ENCODE data around the gene CENPU.

Gene CENPU

DNA sequence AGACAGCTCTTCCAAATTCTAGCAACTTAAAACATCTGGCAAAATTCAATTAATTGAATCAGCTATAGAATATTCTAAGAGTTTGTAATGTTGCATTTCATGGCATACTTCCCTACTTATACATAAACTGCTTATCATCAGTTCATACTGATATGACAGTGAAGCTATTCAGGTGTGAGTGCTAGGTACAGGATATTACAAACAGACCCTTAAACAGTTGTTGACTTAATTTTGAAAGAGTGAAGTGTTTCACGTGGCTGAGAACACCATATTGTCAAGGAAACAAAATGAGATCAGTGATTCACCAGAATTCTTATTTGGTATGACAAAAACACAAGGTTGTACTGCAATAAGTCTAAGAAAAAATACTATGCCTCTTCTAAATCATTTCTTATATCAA is 27.4 kb downstream of the CENPU start:
- TF ChIP-seq YY1 (IDR thresholded peaks at IDR 0.05; ENCODE audit: low read depth) (no peak), EGR1 (IDR thresholded peaks at IDR 0.05) (no peak), TCF12 (IDR thresholded peaks at IDR 0.05; ENCODE audit: low read depth) (no peak), FOXM1 (IDR thresholded peaks at IDR 0.05; ENCODE audit: borderline replicate concordance, low read depth) (no peak), ZBTB7A (IDR thresholded peaks at IDR 0.05; ENCODE audit: low read depth) (no peak), CEBPB (IDR thresholded peaks at IDR 0.05) (no peak), CREB1 (IDR thresholded peaks at IDR 0.05; ENCODE audit: low read depth) (no peak), RAD21 (IDR thresholded peaks at IDR 0.05; ENCODE audit: low read depth) (no peak), EP300 (IDR thresholded peaks at IDR 0.05; ENCODE audit: borderline replicate concordance) (no peak), USF1 (IDR thresholded peaks at IDR 0.05) (no peak), NFIC (IDR thresholded peaks at IDR 0.05) (no peak), TAF1 (IDR thresholded peaks at IDR 0.05; ENCODE audit: low read depth) (no peak), TEAD4 (IDR thresholded peaks at IDR 0.05) (no peak)
- TF ChIP-seq, protein P1, sequence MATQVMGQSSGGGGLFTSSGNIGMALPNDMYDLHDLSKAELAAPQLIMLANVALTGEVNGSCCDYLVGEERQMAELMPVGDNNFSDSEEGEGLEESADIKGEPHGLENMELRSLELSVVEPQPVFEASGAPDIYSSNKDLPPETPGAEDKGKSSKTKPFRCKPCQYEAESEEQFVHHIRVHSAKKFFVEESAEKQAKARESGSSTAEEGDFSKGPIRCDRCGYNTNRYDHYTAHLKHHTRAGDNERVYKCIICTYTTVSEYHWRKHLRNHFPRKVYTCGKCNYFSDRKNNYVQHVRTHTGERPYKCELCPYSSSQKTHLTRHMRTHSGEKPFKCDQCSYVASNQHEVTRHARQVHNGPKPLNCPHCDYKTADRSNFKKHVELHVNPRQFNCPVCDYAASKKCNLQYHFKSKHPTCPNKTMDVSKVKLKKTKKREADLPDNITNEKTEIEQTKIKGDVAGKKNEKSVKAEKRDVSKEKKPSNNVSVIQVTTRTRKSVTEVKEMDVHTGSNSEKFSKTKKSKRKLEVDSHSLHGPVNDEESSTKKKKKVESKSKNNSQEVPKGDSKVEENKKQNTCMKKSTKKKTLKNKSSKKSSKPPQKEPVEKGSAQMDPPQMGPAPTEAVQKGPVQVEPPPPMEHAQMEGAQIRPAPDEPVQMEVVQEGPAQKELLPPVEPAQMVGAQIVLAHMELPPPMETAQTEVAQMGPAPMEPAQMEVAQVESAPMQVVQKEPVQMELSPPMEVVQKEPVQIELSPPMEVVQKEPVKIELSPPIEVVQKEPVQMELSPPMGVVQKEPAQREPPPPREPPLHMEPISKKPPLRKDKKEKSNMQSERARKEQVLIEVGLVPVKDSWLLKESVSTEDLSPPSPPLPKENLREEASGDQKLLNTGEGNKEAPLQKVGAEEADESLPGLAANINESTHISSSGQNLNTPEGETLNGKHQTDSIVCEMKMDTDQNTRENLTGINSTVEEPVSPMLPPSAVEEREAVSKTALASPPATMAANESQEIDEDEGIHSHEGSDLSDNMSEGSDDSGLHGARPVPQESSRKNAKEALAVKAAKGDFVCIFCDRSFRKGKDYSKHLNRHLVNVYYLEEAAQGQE (IDR thresholded peaks at IDR 0.05; ENCODE audit: low read depth) = no peak
- TF ChIP-seq, protein P2, sequence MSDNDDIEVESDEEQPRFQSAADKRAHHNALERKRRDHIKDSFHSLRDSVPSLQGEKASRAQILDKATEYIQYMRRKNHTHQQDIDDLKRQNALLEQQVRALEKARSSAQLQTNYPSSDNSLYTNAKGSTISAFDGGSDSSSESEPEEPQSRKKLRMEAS (IDR thresholded peaks at IDR 0.05) = no peak

DNA sequence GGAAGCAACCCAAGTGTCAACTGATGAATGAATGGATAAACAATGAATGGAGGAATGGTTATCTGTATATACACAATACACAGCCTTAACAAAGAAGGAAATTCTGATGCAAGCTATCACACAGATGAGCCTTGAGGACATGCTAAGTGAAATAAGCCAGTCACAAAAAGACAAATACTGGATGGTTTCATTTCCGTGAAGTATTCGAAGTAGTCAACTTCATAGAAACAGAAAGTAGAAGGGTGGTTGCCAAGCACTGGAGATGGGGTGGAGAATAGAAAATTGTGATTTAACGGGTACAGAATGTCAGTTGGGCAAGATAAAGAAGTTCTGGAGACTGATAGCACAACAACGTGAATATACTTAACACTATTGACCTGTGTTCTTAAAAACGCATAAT is 28.2 kb downstream of the CENPU start:
- TF ChIP-seq NFIC (IDR thresholded peaks at IDR 0.05) (no peak), USF1 (IDR thresholded peaks at IDR 0.05) (no peak), TEAD4 (IDR thresholded peaks at IDR 0.05) (no peak), RAD21 (IDR thresholded peaks at IDR 0.05; ENCODE audit: low read depth) (no peak)

- TF ChIP-seq RAD21 (IDR thresholded peaks at IDR 0.05; ENCODE audit: low read depth) = no peak
- no peak for TF ChIP-seq TEAD4 (IDR thresholded peaks at IDR 0.05)
- no peak for TF ChIP-seq EP300 (IDR thresholded peaks at IDR 0.05; ENCODE audit: borderline replicate concordance)
- no peak for TF ChIP-seq CREB1 (IDR thresholded peaks at IDR 0.05; ENCODE audit: low read depth)
- TF ChIP-seq USF1 (IDR thresholded peaks at IDR 0.05) = no peak
- no peak for TF ChIP-seq EGR1 (IDR thresholded peaks at IDR 0.05)
- no peak for TF ChIP-seq FOXM1 (IDR thresholded peaks at IDR 0.05; ENCODE audit: borderline replicate concordance, low read depth)
- no peak for TF ChIP-seq TAF1 (IDR thresholded peaks at IDR 0.05; ENCODE audit: low read depth)
- TF ChIP-seq ZBTB7A (IDR thresholded peaks at IDR 0.05; ENCODE audit: low read depth) = no peak
- TF ChIP-seq, protein P2 (IDR thresholded peaks at IDR 0.05) = no peak
- TF ChIP-seq NFIC (IDR thresholded peaks at IDR 0.05) = no peak
- TF ChIP-seq YY1 (IDR thresholded peaks at IDR 0.05; ENCODE audit: low read depth) = no peak
- TF ChIP-seq TCF12 (IDR thresholded peaks at IDR 0.05; ENCODE audit: low read depth) = no peak
These were observed 31.8 kb downstream of the CENPU start for GRCh38 chr4:184702114-184702513.

GRCh38 chr4:184699941-184700340 is 34.0 kb downstream of the CENPU start:
- TF ChIP-seq TCF12 (IDR thresholded peaks at IDR 0.05; ENCODE audit: low read depth) (no peak), NFIC (IDR thresholded peaks at IDR 0.05) (no peak), EP300 (IDR thresholded peaks at IDR 0.05; ENCODE audit: borderline replicate concordance) (no peak), CEBPB (IDR thresholded peaks at IDR 0.05) (no peak), CREB1 (IDR thresholded peaks at IDR 0.05; ENCODE audit: low read depth) (no peak), ZBTB7A (IDR thresholded peaks at IDR 0.05; ENCODE audit: low read depth) (no peak), TEAD4 (IDR thresholded peaks at IDR 0.05) (no peak), TAF1 (IDR thresholded peaks at IDR 0.05; ENCODE audit: low read depth) (no peak)
- TF ChIP-seq, protein P2 (IDR thresholded peaks at IDR 0.05) = no peak
- TF ChIP-seq, protein P1 (IDR thresholded peaks at IDR 0.05; ENCODE audit: low read depth) = no peak

DNA sequence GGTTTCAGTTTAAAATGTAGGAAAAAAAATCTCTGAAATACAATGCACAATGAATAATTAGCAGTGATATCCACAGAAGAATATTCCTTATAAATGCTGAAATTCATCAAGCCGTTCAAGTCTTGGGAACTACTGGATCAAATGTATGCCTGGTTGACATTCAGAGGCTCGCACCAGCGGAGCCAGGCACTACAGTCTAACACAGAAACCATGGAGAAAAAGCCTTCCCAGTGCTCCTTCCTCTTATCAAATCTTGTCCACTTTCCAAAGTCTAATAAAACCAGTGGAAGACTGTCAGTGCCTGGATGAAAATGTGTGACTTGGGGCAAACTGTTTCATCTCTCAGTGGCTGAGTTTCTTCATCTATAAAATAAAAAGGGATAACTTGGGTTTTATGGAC is 35.9 kb downstream of the CENPU start:
- no peak for TF ChIP-seq USF1 (IDR thresholded peaks at IDR 0.05)
